Suppressor macrophage treated with lipopolysaccharide for 4 hours (primary cell): Measurements from ENCODE around the gene MLC1.

Source experiments
- DNase-seq: peaks from one replicate; pipeline ENCODE4 v3.0.0-alpha.2; 2020

MLC1 gene

DNA sequence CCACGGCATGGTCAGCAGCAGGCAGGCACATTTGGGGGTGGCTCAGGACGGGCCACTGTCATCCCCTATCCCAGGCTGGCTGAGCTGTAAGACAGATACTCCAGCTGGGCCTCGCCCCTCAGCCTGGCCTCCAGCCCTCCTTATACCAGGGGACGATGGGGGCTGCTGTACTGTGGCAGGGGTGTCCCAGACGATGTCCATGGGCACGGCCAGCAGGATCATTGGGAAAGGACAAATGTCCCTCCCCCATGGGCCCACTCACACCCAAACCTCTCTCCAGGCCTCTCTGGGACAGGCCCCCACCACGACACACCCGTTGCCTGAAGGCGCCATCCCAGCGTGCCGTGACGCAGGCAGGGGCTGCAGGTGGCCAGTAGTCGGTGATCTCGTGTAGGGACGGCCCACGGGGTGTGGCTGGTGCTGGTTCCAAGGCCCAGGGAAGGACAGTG lies 71.1 kb downstream of the MLC1 start:
- no peak for DNase-seq

- DNase-seq, result no peak
These were observed 72.7 kb downstream of the MLC1 start, which contains the start of gene IL17REL for GRCh38 chr22:50012211-50013181. Gene IL17REL (minus strand): TSS chr22:50012765. CDS start chr22:50012646, 119 bp downstream.

- peak; percentile 18 for DNase-seq
These were observed 73.6 kb downstream of the MLC1 start for GRCh38 chr22:50011447-50012210.

- DNase-seq, result peak; percentile 39
These were observed 74.4 kb downstream of the MLC1 start for GRCh38 chr22:50010676-50011446.

- no peak for DNase-seq
These were observed 75.2 kb downstream of the MLC1 start for GRCh38 chr22:50009765-50010675.
